Muscle layer of duodenum (tissue), 2 donors: ENCODE measurements around the gene BRAP.
"Not testable (repeated sequence)": the region's sequence is repeated elsewhere in the genome, so short reads cannot be mapped to it uniquely, and the experiment has no call there.

Experiments used
- H3K27ac ChIP-seq: one replicate; pipeline ENCODE4 v1.7.0; 2013; ENCODE audit warnings: mild to moderate bottlenecking, low read length
- H3K27me3 ChIP-seq: one replicate; pipeline ENCODE4 v1.7.0; 2013; ENCODE audit warnings: low read depth, mild to moderate bottlenecking, control low read depth, low read length
- H3K36me3 ChIP-seq, 2 donors: one replicate each; pipeline ENCODE4 v1.7.0; 2013; ENCODE audit warnings: low read length in 2 of 2, control low read depth in 1 of 2, mild to moderate bottlenecking in 1 of 2; ENCODE audit not compliant: insufficient read depth in 2 of 2, control insufficient read depth in 1 of 2
- H3K4me1 ChIP-seq, 2 donors: one replicate each; pipeline ENCODE4 v1.7.0; 2013; ENCODE audit warnings: low read length in 2 of 2, mild to moderate bottlenecking in 2 of 2, control low read depth in 1 of 2, moderate library complexity in 1 of 2; ENCODE audit not compliant: insufficient read depth in 2 of 2, control insufficient read depth in 1 of 2
- H3K4me3 ChIP-seq, 2 donors: one replicate each; pipeline ENCODE4 v1.7.0; 2013; ENCODE audit warnings: low read length in 2 of 2, low read depth in 1 of 2, mild to moderate bottlenecking in 1 of 2
- H3K9me3 ChIP-seq, 2 donors: one replicate each; pipeline ENCODE4 v1.7.0; 2013; ENCODE audit warnings: low read length in 2 of 2, control low read depth in 1 of 2, mild to moderate bottlenecking in 1 of 2; ENCODE audit not compliant: control insufficient read depth in 1 of 2
- donor health status: healthy.

BRAP gene

GRCh38 chr12:111642681-111643426 is 42.9 kb downstream of the BRAP start:
- H3K4me1 ChIP-seq = peaks cover 0 to 10% of the 10 kb centered on the region in 2 donors
- H3K4me3 ChIP-seq = no peak overlapping the region
- H3K9me3 ChIP-seq = no peaks in the 10 kb centered on the region
- H3K36me3 ChIP-seq = peaks cover 45 to 51% of the 10 kb centered on the region in 2 donors
- peak overlapping the region; percentile 3 for H3K27ac ChIP-seq
- no peaks in the 10 kb centered on the region for H3K27me3 ChIP-seq

GRCh38 chr12:111640506-111640905 is 45.2 kb downstream of the BRAP start:
- Histone ChIP-seq H3K27me3 (no peaks in the 10 kb centered on the region), H3K27ac (no peak overlapping the region), H3K9me3 (no peaks in the 10 kb centered on the region), H3K4me3 (no peak overlapping the region), H3K4me1 (peaks cover 4 to 25% of the 10 kb centered on the region in 2 donors), H3K36me3 (peaks cover 28 to 29% of the 10 kb centered on the region in 2 donors)

GRCh38 chr12:111638556-111638955 is 47.2 kb downstream of the BRAP start:
- Histone ChIP-seq H3K27ac (no peak overlapping the region), H3K9me3 (no peaks in the 10 kb centered on the region), H3K4me3 (no peak overlapping the region), H3K36me3 (peaks cover 12 to 16% of the 10 kb centered on the region in 2 donors), H3K4me1 (peaks cover 4 to 27% of the 10 kb centered on the region in 2 donors), H3K27me3 (no peaks in the 10 kb centered on the region)

GRCh38 chr12:111636209-111636945 is 49.4 kb downstream of the BRAP start:
- H3K4me1 ChIP-seq = peaks cover 4 to 17% of the 10 kb centered on the region in 2 donors
- H3K4me3 ChIP-seq = peak overlapping the region in 1 of 2 donors; percentile 38
- no peaks in the 10 kb centered on the region for H3K27me3 ChIP-seq
- H3K36me3 ChIP-seq = no peaks in the 10 kb centered on the region
- no peaks in the 10 kb centered on the region for H3K9me3 ChIP-seq
- peak overlapping the region; percentile 64 for H3K27ac ChIP-seq

- no peaks in the 10 kb centered on the region for H3K36me3 ChIP-seq
- no peaks in the 10 kb centered on the region for H3K9me3 ChIP-seq
- peak overlapping the region; percentile 64 for H3K27ac ChIP-seq
- H3K27me3 ChIP-seq = no peaks in the 10 kb centered on the region
- peaks cover 4 to 17% of the 10 kb centered on the region in 2 donors for H3K4me1 ChIP-seq
- H3K4me3 ChIP-seq = peak overlapping the region in 1 of 2 donors; percentile 38
Measured at GRCh38 chr12:111635524-111635923, 50.2 kb downstream of the BRAP start.

- H3K36me3 ChIP-seq = no peaks in the 10 kb centered on the region
- H3K27me3 ChIP-seq = no peaks in the 10 kb centered on the region
- H3K9me3 ChIP-seq = no peaks in the 10 kb centered on the region
- no peak overlapping the region for H3K27ac ChIP-seq
- H3K4me3 ChIP-seq = no peak overlapping the region
- no peaks in the 10 kb centered on the region for H3K4me1 ChIP-seq
Measured at GRCh38 chr12:111628505-111629260, 57.1 kb downstream of the BRAP start.

GRCh38 chr12:111626230-111626629 is 59.5 kb downstream of the BRAP start:
- H3K4me1 ChIP-seq = no peaks in the 10 kb centered on the region
- no peak overlapping the region for H3K4me3 ChIP-seq
- no peaks in the 10 kb centered on the region for H3K27me3 ChIP-seq
- no peak overlapping the region for H3K27ac ChIP-seq
- no peaks in the 10 kb centered on the region for H3K36me3 ChIP-seq
- no peaks in the 10 kb centered on the region for H3K9me3 ChIP-seq

- H3K27me3 ChIP-seq = no peaks in the 10 kb centered on the region
- H3K9me3 ChIP-seq = no peaks in the 10 kb centered on the region
- no peak overlapping the region for H3K4me3 ChIP-seq
- no peaks in the 10 kb centered on the region for H3K4me1 ChIP-seq
- H3K36me3 ChIP-seq = no peaks in the 10 kb centered on the region
- H3K27ac ChIP-seq = no peak overlapping the region
Measured at GRCh38 chr12:111624540-111624939, 61.2 kb downstream of the BRAP start.

- not testable (repeated sequence) for H3K9me3 ChIP-seq, H3K4me3 ChIP-seq, H3K27ac ChIP-seq, H3K27me3 ChIP-seq, H3K4me1 ChIP-seq, H3K36me3 ChIP-seq
Measured at GRCh38 chr12:111617841-111618240, 67.9 kb downstream of the BRAP start.

GRCh38 chr12:111616177-111616623 is 69.6 kb downstream of the BRAP start:
- Histone ChIP-seq H3K9me3 (no peaks in the 10 kb centered on the region), H3K27ac (no peak overlapping the region), H3K4me1 (no peaks in the 10 kb centered on the region), H3K36me3 (no peaks in the 10 kb centered on the region), H3K4me3 (no peak overlapping the region), H3K27me3 (no peaks in the 10 kb centered on the region)

GRCh38 chr12:111607239-111607638 is 78.5 kb downstream of the BRAP start:
- Histone ChIP-seq H3K4me3 (no peak overlapping the region), H3K9me3 (no peaks in the 10 kb centered on the region), H3K4me1 (no peaks in the 10 kb centered on the region), H3K36me3 (no peaks in the 10 kb centered on the region), H3K27me3 (no peaks in the 10 kb centered on the region), H3K27ac (no peak overlapping the region)
